ENCODE measurements around the gene CD36.

Gene CD36

DNA sequence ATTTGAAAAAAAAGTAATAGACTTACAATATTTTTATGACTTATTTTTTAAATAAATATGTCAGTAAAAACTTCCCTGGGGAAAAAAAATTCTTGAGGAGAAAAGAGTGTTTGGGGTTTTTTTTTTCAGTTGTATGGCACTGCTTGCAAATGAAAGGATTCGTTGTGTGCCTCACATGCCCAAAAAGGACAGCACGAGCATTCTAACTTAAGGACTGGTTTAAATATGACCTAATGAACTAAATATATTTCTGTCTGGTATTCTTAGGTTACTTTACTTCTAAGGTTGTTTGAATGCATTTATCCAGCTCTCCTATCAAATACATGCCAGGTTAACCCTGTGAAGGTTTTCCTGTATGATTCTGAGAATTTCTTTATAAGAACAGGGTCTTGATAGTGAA, 988 bp upstream of the CD36 start:
- Mint-ChIP-seq H3K9me3 (no peaks in the 10 kb centered on the region), H3K4me3 (no peak overlapping the region), H3K4me1 (no peaks in the 10 kb centered on the region), H3K27me3 (no peaks in the 10 kb centered on the region), H3K27ac (no peak overlapping the region)
- DNase-seq (no peak), ATAC-seq (no peak)

- Mint-ChIP-seq H3K27me3 (no peaks in the 10 kb centered on the region), H3K4me3 (no peak overlapping the region), H3K9me3 (no peaks in the 10 kb centered on the region), H3K4me1 (no peaks in the 10 kb centered on the region), H3K27ac (no peak overlapping the region)
- no peak for ATAC-seq
- DNase-seq: no peak
Measured at GRCh38 chr7:80639011-80639410, 569 bp downstream of the CD36 start.

GRCh38 chr7:80640846-80641245, 2.4 kb downstream of the CD36 start:
- Mint-ChIP-seq H3K4me3 (no peak overlapping the region), H3K9me3 (no peaks in the 10 kb centered on the region), H3K27me3 (no peaks in the 10 kb centered on the region), H3K4me1 (no peaks in the 10 kb centered on the region), H3K27ac (no peak overlapping the region)
- DNase-seq (no peak), ATAC-seq (no peak)

DNA sequence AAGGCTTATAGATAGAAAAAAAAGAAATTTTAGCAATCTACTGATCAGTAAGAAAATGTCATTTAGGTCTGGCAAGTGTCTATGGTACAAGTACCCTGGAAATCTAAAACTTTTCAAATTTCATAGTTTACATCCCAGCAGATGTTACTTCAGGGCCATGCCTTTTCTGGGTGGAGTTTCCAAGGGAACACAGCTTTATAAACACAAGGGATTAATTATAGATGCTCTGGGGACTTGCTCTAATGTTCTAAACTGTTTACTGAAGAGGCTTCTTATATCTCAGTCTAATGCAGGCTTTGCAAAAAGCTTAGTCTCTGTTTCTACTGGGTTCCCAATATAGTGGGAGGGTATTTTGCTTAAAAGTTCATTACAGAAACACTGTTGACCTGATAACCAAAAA, 3.1 kb downstream of the CD36 start:
- DNase-seq (no peak), ATAC-seq (no peak)
- Mint-ChIP-seq H3K4me3 (no peak overlapping the region), H3K27ac (no peak overlapping the region), H3K27me3 (no peaks in the 10 kb centered on the region), H3K9me3 (no peaks in the 10 kb centered on the region), H3K4me1 (no peaks in the 10 kb centered on the region)

DNA sequence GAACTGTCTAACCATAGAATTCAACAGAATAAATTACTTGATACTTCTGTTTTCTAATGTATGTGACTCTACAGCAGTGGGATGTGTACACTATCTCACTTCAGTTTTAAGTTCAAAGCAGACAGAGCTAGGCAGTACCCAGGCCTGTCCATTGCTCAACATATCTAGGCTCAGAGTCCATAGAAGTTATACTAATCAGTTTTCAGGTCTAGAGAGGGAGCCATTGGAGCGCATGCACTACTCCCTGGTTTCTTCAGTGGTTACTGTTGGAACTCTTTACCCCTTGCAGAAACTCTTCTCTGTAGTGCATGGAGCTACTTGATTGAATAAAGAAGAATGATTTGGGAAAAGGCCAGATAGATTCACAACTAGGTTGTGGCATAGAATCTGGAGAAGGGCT, 4.4 kb downstream of the CD36 start:
- Mint-ChIP-seq H3K4me3 (no peak overlapping the region), H3K27ac (no peak overlapping the region), H3K4me1 (no peaks in the 10 kb centered on the region), H3K27me3 (no peaks in the 10 kb centered on the region), H3K9me3 (no peaks in the 10 kb centered on the region)
- DNase-seq (no peak), ATAC-seq (no peak)

GRCh38 chr7:80643336-80643915, 5.0 kb downstream of the CD36 start:
- Mint-ChIP-seq H3K4me3 (no peak overlapping the region), H3K4me1 (no peaks in the 10 kb centered on the region), H3K9me3 (no peaks in the 10 kb centered on the region), H3K27me3 (no peaks in the 10 kb centered on the region), H3K27ac (no peak overlapping the region)
- DNase-seq: no peak
- ATAC-seq: no peak

GRCh38 chr7:80644054-80644453, 5.6 kb downstream of the CD36 start:
- DNase-seq: no peak

DNA sequence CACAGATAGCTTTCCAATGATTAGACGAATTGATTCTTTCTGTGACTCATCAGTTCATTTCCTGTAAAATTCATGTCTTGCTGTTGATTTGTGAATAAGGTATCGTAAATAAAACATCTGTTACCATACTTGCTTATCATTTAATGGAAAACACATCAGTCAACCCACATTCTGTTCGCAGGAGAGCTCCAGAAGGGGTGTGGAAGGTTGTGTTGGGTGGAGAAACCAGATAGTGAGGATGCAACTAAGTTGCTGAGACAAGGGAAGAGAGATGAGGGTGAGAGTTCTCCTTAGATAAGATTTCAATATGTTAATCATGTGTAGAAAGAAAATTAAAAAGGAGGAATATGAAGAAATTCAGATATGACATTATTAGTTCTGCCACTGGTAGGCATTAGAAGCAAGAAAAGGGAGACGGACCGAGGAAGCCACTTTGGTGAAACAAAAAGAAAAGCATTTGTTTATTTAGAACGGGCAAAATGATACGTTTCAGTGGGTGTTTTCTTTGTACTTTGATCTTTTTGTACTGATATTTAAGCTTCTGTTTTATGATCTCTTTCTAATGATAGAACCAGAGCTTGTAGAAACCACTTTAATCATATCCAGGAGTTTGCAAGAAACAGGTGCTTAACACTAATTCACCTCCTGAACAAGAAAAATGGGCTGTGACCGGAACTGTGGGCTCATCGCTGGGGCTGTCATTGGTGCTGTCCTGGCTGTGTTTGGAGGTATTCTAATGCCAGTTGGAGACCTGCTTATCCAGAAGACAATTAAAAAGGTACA, 7.8 kb downstream of the CD36 start:
- no peak overlapping the region for H3K27ac Mint-ChIP-seq
- DNase-seq: no peak
- H3K4me1 Mint-ChIP-seq: no peaks in the 10 kb centered on the region

More at GRCh38 chr7:80644054-80644453, 5.6 kb downstream of the CD36 start:
- Mint-ChIP-seq H3K27ac (no peak overlapping the region), H3K9me3 (no peaks in the 10 kb centered on the region), H3K27me3 (no peaks in the 10 kb centered on the region), H3K4me1 (no peaks in the 10 kb centered on the region), H3K4me3 (no peak overlapping the region)
- no peak for ATAC-seq

DNA sequence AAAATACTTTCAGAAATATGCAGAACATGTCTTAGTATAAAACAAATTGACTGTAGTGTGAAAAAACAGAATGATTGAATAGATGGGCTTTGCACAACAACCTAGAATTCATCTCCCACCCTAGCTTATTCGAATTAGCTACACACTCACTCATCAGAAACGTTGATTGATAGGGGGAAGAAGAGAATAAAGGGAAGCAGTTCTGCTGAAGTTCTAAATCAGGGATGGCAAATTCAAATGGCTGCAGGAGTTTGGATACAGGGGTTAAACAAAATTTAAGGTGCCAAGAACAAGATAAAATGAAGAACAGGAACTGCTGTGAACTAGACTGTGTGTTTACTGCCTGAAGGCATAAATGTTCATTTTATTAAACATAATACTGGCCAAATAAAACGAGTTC, 9.0 kb downstream of the CD36 start:
- H3K4me1 Mint-ChIP-seq: no peaks in the 10 kb centered on the region

More for the DNA sequence above, 7.8 kb downstream of the CD36 start:
- no peak for ATAC-seq
- Mint-ChIP-seq H3K4me3 (no peak overlapping the region), H3K9me3 (no peaks in the 10 kb centered on the region), H3K27me3 (no peaks in the 10 kb centered on the region)

DNA sequence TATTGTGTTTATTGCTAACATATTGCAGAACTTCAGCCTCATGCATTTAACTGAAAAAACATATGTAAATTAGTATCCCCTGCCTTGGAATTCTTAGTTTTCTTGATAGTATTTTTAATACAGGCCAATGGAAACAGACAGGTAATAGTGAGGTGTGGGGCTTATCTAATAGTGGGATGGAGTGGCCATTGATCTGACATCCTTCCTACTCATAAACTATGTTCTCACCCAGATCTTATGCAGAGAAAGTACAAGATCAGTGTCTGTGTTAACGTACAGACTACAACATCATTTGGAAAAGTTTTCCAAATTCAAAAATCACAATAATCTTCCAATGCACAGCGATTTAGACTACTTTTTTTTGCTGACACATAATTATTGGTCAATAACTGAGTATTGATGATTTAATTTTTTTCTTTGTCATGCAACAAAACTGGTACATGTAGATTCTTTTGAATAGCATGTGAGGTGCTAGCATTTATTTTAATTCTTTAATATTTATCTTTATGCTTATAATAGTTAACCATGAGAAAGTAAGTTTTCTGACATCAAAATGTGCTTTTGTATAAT, 9.7 kb downstream of the CD36 start:
- H3K27ac Mint-ChIP-seq: no peak overlapping the region

More for the DNA sequence above, 9.0 kb downstream of the CD36 start:
- Mint-ChIP-seq H3K4me3 (no peak overlapping the region), H3K27me3 (no peaks in the 10 kb centered on the region), H3K9me3 (no peaks in the 10 kb centered on the region), H3K27ac (no peak overlapping the region)
- DNase-seq (no peak), ATAC-seq (no peak)

GRCh38 chr7:80649011-80649410, 10.6 kb downstream of the CD36 start:
- Mint-ChIP-seq H3K27me3 (no peaks in the 10 kb centered on the region), H3K4me1 (no peaks in the 10 kb centered on the region), H3K27ac (no peak overlapping the region), H3K4me3 (no peak overlapping the region), H3K9me3 (no peaks in the 10 kb centered on the region)
- DNase-seq (no peak), ATAC-seq (no peak)

More for the DNA sequence above, 9.7 kb downstream of the CD36 start:
- DNase-seq (no peak), ATAC-seq (no peak)
- Mint-ChIP-seq H3K27me3 (no peaks in the 10 kb centered on the region), H3K9me3 (no peaks in the 10 kb centered on the region), H3K4me3 (no peak overlapping the region), H3K4me1 (no peaks in the 10 kb centered on the region)

DNA sequence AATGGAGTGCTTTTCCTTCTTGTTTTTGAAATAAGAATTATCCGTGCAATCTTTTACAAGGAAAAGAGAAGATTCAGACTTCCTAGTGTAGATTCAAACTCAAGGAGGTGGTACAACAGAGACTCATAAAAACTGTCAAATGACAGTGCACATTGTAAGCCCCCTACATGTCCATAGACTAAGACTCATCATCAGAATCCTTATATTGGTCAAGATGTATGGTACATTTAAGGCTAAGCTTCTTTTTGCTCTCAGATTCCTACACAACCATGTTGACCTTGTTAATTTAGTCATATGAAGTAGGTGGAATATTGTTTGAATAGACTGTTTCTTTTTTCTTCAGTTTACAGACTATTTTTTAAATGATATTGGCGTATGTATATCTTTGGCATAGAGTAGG, 11.6 kb downstream of the CD36 start:
- Mint-ChIP-seq H3K27me3 (no peaks in the 10 kb centered on the region), H3K9me3 (no peaks in the 10 kb centered on the region), H3K4me3 (no peak overlapping the region), H3K4me1 (no peaks in the 10 kb centered on the region), H3K27ac (no peak overlapping the region)
- DNase-seq: no peak
- ATAC-seq: no peak

DNA sequence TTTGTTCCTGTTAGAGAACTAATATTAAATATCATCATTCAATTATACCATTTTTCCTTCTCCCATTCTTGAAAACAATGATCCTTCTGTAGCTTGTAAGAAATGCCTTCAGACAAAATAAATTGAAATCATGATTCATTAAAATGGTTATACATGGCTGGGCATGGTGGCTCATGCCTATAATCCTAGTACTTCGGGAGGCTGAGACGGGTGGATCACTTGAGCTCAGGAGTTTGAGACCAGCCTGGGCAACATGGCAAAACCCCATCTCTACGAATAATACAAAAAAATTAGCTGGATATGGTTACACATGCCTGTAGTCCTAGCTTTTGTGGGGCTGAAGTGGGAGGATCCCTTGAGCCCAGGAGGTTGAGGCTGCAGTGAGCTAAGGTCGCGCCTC, 13.0 kb downstream of the CD36 start:
- Mint-ChIP-seq H3K4me3 (no peak overlapping the region), H3K4me1 (no peaks in the 10 kb centered on the region), H3K27ac (no peak overlapping the region), H3K27me3 (no peaks in the 10 kb centered on the region), H3K9me3 (no peaks in the 10 kb centered on the region)
- ATAC-seq (no peak), DNase-seq (no peak)

DNA sequence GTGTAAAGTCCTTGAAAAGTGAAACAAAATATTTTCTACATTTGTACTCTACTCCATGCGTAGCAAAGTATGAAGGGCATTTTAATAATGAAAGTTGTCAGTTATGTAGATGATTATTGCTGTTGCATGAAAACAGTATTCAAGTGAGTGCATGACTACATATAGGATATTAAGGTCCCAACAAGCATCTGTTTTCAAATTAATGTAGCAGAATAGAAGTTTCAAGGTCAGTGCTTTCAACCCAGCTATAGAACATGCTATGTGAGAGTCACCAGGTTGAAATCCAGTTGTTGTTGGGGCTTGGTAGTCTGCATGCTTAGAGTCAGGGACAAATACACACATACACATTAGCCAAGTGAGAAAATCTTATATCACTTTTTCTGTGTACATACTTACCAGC, 14.8 kb downstream of the CD36 start:
- Mint-ChIP-seq H3K4me1 (no peaks in the 10 kb centered on the region), H3K27me3 (no peaks in the 10 kb centered on the region), H3K4me3 (no peak overlapping the region), H3K27ac (no peak overlapping the region), H3K9me3 (no peaks in the 10 kb centered on the region)
- DNase-seq (no peak), ATAC-seq (no peak)

DNA sequence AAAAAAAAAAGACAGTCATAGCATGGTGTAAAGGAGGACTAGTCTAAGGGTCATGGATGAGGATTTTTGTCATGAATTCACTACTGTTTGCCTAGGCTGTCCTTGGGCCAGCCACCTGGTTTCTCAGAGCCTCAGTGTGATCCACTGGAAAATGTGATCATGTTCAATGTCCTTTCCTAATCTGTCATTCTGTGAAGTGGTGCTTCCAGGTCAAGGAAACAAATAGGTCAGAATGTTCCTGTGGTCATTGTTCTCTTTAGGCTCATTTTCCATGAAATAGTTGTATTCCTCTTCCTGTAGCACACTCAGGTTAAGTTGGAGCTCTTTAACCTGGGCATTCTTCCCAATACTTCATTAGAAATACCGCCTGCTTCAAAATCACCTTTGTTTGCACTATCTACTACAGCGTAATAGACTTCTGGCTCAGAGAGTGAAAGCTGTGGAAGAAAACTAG, 16.5 kb downstream of the CD36 start:
- no peaks in the 10 kb centered on the region for H3K9me3 Mint-ChIP-seq
- DNase-seq (no peak), ATAC-seq (no peak)
- no peaks in the 10 kb centered on the region for H3K27me3 Mint-ChIP-seq
- no peak overlapping the region for H3K27ac Mint-ChIP-seq
- no peaks in the 10 kb centered on the region for H3K4me1 Mint-ChIP-seq
- H3K4me3 Mint-ChIP-seq: no peak overlapping the region

DNA sequence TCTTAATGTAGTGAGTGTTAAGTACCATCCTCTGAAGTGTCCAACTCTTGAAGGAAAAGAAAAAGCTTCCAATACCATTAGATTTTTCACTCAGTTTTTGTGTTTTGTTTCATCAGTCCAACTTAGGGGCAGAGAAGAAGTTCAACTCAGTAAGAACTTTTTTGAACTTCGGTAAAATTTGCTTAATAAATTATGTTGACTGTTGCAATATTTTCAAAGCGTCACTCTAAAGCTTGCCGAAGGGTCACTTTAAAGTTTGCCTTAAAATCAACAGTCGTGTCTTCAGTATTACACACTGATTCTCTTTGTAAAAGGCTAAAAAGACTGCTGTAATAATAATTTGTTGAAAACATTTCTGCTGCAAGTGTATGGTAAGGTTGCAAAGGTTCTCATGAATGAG, 17.6 kb downstream of the CD36 start:
- ATAC-seq: no peak
- no peak overlapping the region for H3K27ac Mint-ChIP-seq
- H3K4me3 Mint-ChIP-seq: no peak overlapping the region

More for the DNA sequence above, 17.6 kb downstream of the CD36 start:
- H3K9me3 Mint-ChIP-seq: no peaks in the 10 kb centered on the region
- H3K4me1 Mint-ChIP-seq: no peaks in the 10 kb centered on the region
- H3K27me3 Mint-ChIP-seq: no peaks in the 10 kb centered on the region
- DNase-seq: no peak
